H9 (cell line): ENCODE results near the gene AFF1. TPM values are rescaled to one million over a fixed set of nuclear protein-coding genes. Genes with fewer than 3 reads are reported as not detected.

Source experiments
- DNase-seq: peaks from one replicate; pipeline ENCODE4 v3.0.0-alpha.2; 2017
- H2AFZ ChIP-seq: one replicate; pipeline ENCODE4 v1.6.1; 2013; ENCODE audit warnings: mild to moderate bottlenecking, low read length, control low read depth, moderate library complexity
- H2AK5ac ChIP-seq: 2 replicates; pipeline ENCODE4 v1.6.1; 2013; ENCODE audit warnings: low read length, control low read depth, mixed read lengths; ENCODE audit not compliant: insufficient read length
- H2BK120ac ChIP-seq: one replicate; pipeline ENCODE4 v1.6.1; 2013; ENCODE audit warnings: low read depth, mild to moderate bottlenecking, low read length, control low read depth, inconsistent platforms; ENCODE audit not compliant: poor library complexity, severe bottlenecking
- H2BK12ac ChIP-seq: 2 replicates; pipeline ENCODE4 v1.6.1; 2013; ENCODE audit warnings: low read length, control low read depth, mixed read lengths, low read depth; ENCODE audit not compliant: insufficient read length
- H2BK15ac ChIP-seq: 2 replicates; pipeline ENCODE4 v1.6.1; 2013; ENCODE audit warnings: low read depth, low read length, control low read depth
- H2BK20ac ChIP-seq: one replicate; pipeline ENCODE4 v1.6.1; 2013; ENCODE audit warnings: low read depth, mild to moderate bottlenecking, low read length, control low read depth, inconsistent platforms; ENCODE audit not compliant: poor library complexity, severe bottlenecking
- H2BK5ac ChIP-seq: 2 replicates; pipeline ENCODE4 v1.6.1; 2013; ENCODE audit warnings: low read length, control low read depth, mixed read lengths; ENCODE audit not compliant: insufficient read length
- H3K14ac ChIP-seq: 2 replicates; pipeline ENCODE4 v1.6.1; 2013; ENCODE audit warnings: low read length, control low read depth; ENCODE audit not compliant: insufficient read depth
- H3K18ac ChIP-seq: 2 replicates; pipeline ENCODE4 v1.6.1; 2013; ENCODE audit warnings: low read depth, mild to moderate bottlenecking, mixed read lengths, low read length, control low read depth; ENCODE audit not compliant: insufficient read length
- H3K23ac ChIP-seq: 2 replicates; pipeline ENCODE4 v1.6.1; 2013; ENCODE audit warnings: low read length, control low read depth, mixed read lengths, low read depth; ENCODE audit not compliant: insufficient read length
- H3K23me2 ChIP-seq: 2 replicates; pipeline ENCODE4 v1.6.1; 2013; ENCODE audit warnings: low read depth, mild to moderate bottlenecking, mixed read lengths, low read length, control low read depth; ENCODE audit not compliant: insufficient read length, poor library complexity, severe bottlenecking
- H3K27ac ChIP-seq: 2 replicates; pipeline ENCODE4 v1.5.1; 2013; ENCODE audit warnings: low read length, control low read depth, mixed read lengths, low read depth; ENCODE audit not compliant: insufficient read length
- H3K27me3 ChIP-seq: 2 replicates; pipeline ENCODE4 v1.6.1; 2013; ENCODE audit warnings: low read length, control low read depth, inconsistent platforms; ENCODE audit not compliant: insufficient read depth
- H3K4ac ChIP-seq: 2 replicates; pipeline ENCODE4 v1.6.1; 2013; ENCODE audit warnings: low read depth, mild to moderate bottlenecking, control low read depth, inconsistent platforms, low read length, moderate library complexity
- H3K4me1 ChIP-seq: 2 replicates; pipeline ENCODE4 v1.6.1; 2013; ENCODE audit warnings: low read length, control low read depth, inconsistent platforms; ENCODE audit not compliant: insufficient read depth
- H3K4me2 ChIP-seq: 2 replicates; pipeline ENCODE4 v1.6.1; 2013; ENCODE audit warnings: low read length, control low read depth, mixed read lengths; ENCODE audit not compliant: insufficient read length, insufficient read depth
- H3K56ac ChIP-seq: 2 replicates; pipeline ENCODE4 v1.6.1; 2013; ENCODE audit warnings: low read depth, mild to moderate bottlenecking, mixed read lengths, low read length, control low read depth; ENCODE audit not compliant: insufficient read length
- H3K79me1 ChIP-seq: 2 replicates; pipeline ENCODE4 v1.6.1; 2013; ENCODE audit warnings: low read depth, mild to moderate bottlenecking, moderate library complexity, low read length, control low read depth, inconsistent platforms; ENCODE audit not compliant: insufficient read depth, poor library complexity, severe bottlenecking
- H3K79me2 ChIP-seq: 2 replicates; pipeline ENCODE4 v1.6.1; 2013; ENCODE audit warnings: low read length, control low read depth, inconsistent platforms; ENCODE audit not compliant: insufficient read depth
- H3K9ac ChIP-seq: 2 replicates; pipeline ENCODE4 v1.6.1; 2013; ENCODE audit warnings: low read length, control low read depth, mixed read lengths; ENCODE audit not compliant: insufficient read length; ENCODE audit errors: extremely low read depth
- H3K9me3 ChIP-seq: one replicate; pipeline ENCODE4 v1.6.1; 2013; ENCODE audit warnings: low read depth, low read length, inconsistent platforms; ENCODE audit not compliant: control insufficient read depth
- H3T11ph ChIP-seq: one replicate; pipeline ENCODE4 v1.6.1; 2013; ENCODE audit warnings: mild to moderate bottlenecking, low read length, control low read depth, inconsistent platforms
- H4K20me1 ChIP-seq: one replicate; pipeline ENCODE4 v1.6.1; 2013; ENCODE audit not compliant: control insufficient read depth, insufficient read length, insufficient read depth
- H4K5ac ChIP-seq: 2 replicates; pipeline ENCODE4 v1.6.1; 2013; ENCODE audit warnings: low read depth, mild to moderate bottlenecking, mixed read lengths, low read length, control low read depth; ENCODE audit not compliant: insufficient read length
- H4K8ac ChIP-seq: replicated peaks from 2 replicates; pipeline ENCODE4 v1.6.1; 2013; ENCODE audit warnings: low read length, control low read depth, mixed read lengths, low read depth; ENCODE audit not compliant: insufficient read length
- H4K91ac ChIP-seq: 2 replicates; pipeline ENCODE4 v1.6.1; 2013; ENCODE audit warnings: low read depth, mild to moderate bottlenecking, moderate library complexity, mixed read lengths, low read length, control low read depth; ENCODE audit not compliant: insufficient read length
- H3K27ac Mint-ChIP-seq, 3 experiments: 2 replicates in 2 of 3; 3 replicates in 1 of 3; pipeline ENCODE4 v1.8.0; 2020 to 2021; ENCODE audit warnings: mixed read lengths in 3 of 3, mild to moderate bottlenecking in 1 of 3, moderate library complexity in 1 of 3
- H3K27me3 Mint-ChIP-seq: 2 replicates; pipeline ENCODE4 v1.8.0; 2021; ENCODE audit warnings: low read depth, mild to moderate bottlenecking, moderate library complexity, mixed read lengths
- H3K36me3 Mint-ChIP-seq, 3 experiments: 2 replicates in 2 of 3; 3 replicates in 1 of 3; pipeline ENCODE4 v1.8.0; 2020 to 2021; ENCODE audit warnings: low read depth in 3 of 3, mixed read lengths in 3 of 3; ENCODE audit not compliant: insufficient read depth in 1 of 3
- H3K4me1 Mint-ChIP-seq, 2 experiments: 2 replicates each; pipeline ENCODE4 v1.8.0; 2020; ENCODE audit warnings: mixed read lengths in 2 of 2
- H3K4me3 Mint-ChIP-seq, 2 experiments: 2 replicates in 1 of 2; 3 replicates in 1 of 2; pipeline ENCODE4 v1.8.0; 2020 to 2021; ENCODE audit warnings: mild to moderate bottlenecking in 2 of 2, mixed read lengths in 2 of 2, moderate library complexity in 1 of 2
- H3K9me3 Mint-ChIP-seq, 2 experiments: 2 replicates in 1 of 2; 3 replicates in 1 of 2; pipeline ENCODE4 v1.8.0; 2020; ENCODE audit warnings: mild to moderate bottlenecking in 2 of 2, mixed read lengths in 2 of 2, moderate library complexity in 1 of 2
- CTCF ChIP-seq: fragments of 200-600 bp; sonication (generic); conservative IDR thresholded peaks from 3 replicates; pipeline ENCODE4 v1.8.0; 2021; ENCODE audit warnings: antibody characterized with exemption, mild to moderate bottlenecking
- WGBS: extraction: QIAGEN DNeasy Blood & Tissue Kit; methylation state at CpG from one replicate; pipeline ENCODE4 v1.1.7; 2013; ENCODE audit warnings: missing lambda C conversion rate, low lambda C conversion rate, mixed read lengths; ENCODE audit not compliant: insufficient read length; ENCODE audit errors: extremely low coverage; 5-methylcytosine and 5-hydroxymethylcytosine counted together
- total RNA-seq: library from RNA; stranded (reverse); gene quantifications from 2 replicates; pipeline ENCODE4 v1.2.1, GENCODE V29; 2021

The AFF1 gene
- total RNA-seq, 1 experiment from 2014 or later = 74.5 TPM

GRCh38 chr4:87108142-87108546 is 173.3 kb downstream of the AFF1 start:
- H3K4me1 ChIP-seq = no peaks in the 10 kb centered on the region
- H2BK15ac ChIP-seq = no peak overlapping the region
- H3T11ph ChIP-seq = no peak overlapping the region
- H3K56ac ChIP-seq = no peak overlapping the region
- no peaks in the 10 kb centered on the region for H3K79me1 ChIP-seq
- no peak overlapping the region for H3K23ac ChIP-seq
- H3K9me3 ChIP-seq = no peaks in the 10 kb centered on the region
- peaks cover 6 to 34% (median 23%) of the 10 kb centered on the region in 3 experiments; a peak in 6 of 7 replicates for H3K36me3 Mint-ChIP-seq
- no peak overlapping the region for H3K4ac ChIP-seq
- H2BK20ac ChIP-seq = no peak overlapping the region
- no peaks in the 10 kb centered on the region for H3K27me3 Mint-ChIP-seq
- no peaks in the 10 kb centered on the region for H3K9me3 Mint-ChIP-seq
- no peak overlapping the region for H3K4me3 Mint-ChIP-seq
- H3K9ac ChIP-seq = no peak overlapping the region
- TF ChIP-seq CTCF = no peak
- no CpG with 5 or more reads among the region's 5 CpGs for WGBS
- peak overlapping the region in 2 of 3 experiments; percentile 30 to 51; a peak in 2 of 7 replicates for H3K27ac Mint-ChIP-seq
- no peaks in the 10 kb centered on the region for H3K4me1 Mint-ChIP-seq
- DNase-seq = no peak
- no peak overlapping the region for H4K91ac ChIP-seq
- H3K27me3 ChIP-seq = no peaks in the 10 kb centered on the region
- no peak overlapping the region for H2AFZ ChIP-seq
- H4K5ac ChIP-seq = no peak overlapping the region
- no peak overlapping the region for H3K4me2 ChIP-seq
- H4K20me1 ChIP-seq = no peaks in the 10 kb centered on the region
- no peak overlapping the region for H3K14ac ChIP-seq
- H3K79me2 ChIP-seq = no peaks in the 10 kb centered on the region; the same call in 1 of the 2 replicates
- H3K27ac ChIP-seq = no peak overlapping the region
- no peak overlapping the region for H3K18ac ChIP-seq
- H2BK5ac ChIP-seq = no peak overlapping the region
- no peak overlapping the region for H2AK5ac ChIP-seq
- H2BK120ac ChIP-seq = no peak overlapping the region
- no peaks in the 10 kb centered on the region for H3K23me2 ChIP-seq
- no peak overlapping the region for H4K8ac ChIP-seq
- H2BK12ac ChIP-seq = no peak overlapping the region
